ENCODE results near the gene DCT. TPM values are rescaled to one million over a fixed set of nuclear protein-coding genes. Genes with fewer than 3 reads are reported as not detected.
"Not testable (repeated sequence)": the region's sequence is repeated elsewhere in the genome, so short reads cannot be mapped to it uniquely, and the experiment has no call there.

DCT gene
- total RNA-seq (1 to 10 TPM in 1 of 2 donors, under 1 TPM in 1; 0.25 to 1.1 TPM), polyA plus RNA-seq (under 1 TPM; 0.02 to 0.12 TPM)
- long read RNA-seq, donor 1 = 0 reads
- long read RNA-seq, donor 2 = 0 reads
- long read RNA-seq, donor 3 = 0 reads
- long read RNA-seq, donor 4 = 0 reads
- long read RNA-seq, donor 5 = 0 reads

DNA sequence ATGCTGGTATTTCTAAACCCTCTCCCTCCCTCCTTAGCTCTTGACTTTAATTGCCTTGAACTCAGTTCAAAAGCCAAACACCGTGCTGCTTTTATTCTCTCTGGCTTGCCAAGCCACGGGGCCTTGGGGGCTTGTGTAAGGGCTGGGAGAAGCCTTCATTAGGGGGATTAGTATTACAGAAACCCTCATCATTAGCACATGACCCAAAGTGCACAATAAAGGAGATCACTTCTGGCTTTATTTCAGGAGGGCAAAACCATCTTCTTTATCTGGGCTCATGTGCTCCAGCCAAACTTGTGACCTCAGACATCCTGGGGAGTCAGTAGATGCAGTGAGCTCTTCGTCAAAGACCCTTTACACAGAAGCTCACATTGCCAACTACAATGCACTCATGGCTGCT, at the start of gene DCT:
DCT (minus strand) TSS at position 67 of the 400 bp plus-strand sequence. CDS start 427 bp downstream, outside the sequence.
- TF ChIP-seq, protein P1, sequence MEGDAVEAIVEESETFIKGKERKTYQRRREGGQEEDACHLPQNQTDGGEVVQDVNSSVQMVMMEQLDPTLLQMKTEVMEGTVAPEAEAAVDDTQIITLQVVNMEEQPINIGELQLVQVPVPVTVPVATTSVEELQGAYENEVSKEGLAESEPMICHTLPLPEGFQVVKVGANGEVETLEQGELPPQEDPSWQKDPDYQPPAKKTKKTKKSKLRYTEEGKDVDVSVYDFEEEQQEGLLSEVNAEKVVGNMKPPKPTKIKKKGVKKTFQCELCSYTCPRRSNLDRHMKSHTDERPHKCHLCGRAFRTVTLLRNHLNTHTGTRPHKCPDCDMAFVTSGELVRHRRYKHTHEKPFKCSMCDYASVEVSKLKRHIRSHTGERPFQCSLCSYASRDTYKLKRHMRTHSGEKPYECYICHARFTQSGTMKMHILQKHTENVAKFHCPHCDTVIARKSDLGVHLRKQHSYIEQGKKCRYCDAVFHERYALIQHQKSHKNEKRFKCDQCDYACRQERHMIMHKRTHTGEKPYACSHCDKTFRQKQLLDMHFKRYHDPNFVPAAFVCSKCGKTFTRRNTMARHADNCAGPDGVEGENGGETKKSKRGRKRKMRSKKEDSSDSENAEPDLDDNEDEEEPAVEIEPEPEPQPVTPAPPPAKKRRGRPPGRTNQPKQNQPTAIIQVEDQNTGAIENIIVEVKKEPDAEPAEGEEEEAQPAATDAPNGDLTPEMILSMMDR (IDR thresholded peaks at IDR 0.05; ENCODE audit: control extremely low read depth, extremely low read depth) = no peak
- DNase-seq (no peak), ATAC-seq (ENCODE audit: insufficient read depth, low FRiP score) (no peak)
- H3K4me1 ChIP-seq (ENCODE audit: control insufficient read depth in 5 of 5, insufficient read depth in 5 of 5, low read length in 5 of 5) = no peaks in the 10 kb centered on the region
- H3K27ac ChIP-seq (ENCODE audit: low read depth in 1 of 2, low read length in 1 of 2) = no peak within 1 kb of the TSS
- WGBS, 2 donors = 46 to 58% methylated on average over 3 of the region's 3 CpGs
- no peaks in the 10 kb centered on the region for H3K9me3 ChIP-seq (ENCODE audit: control insufficient read depth in 4 of 4, insufficient read depth in 3 of 4, low read length in 3 of 4)
- H3K27me3 ChIP-seq (ENCODE audit: control insufficient read depth in 3 of 3, insufficient read depth in 3 of 3, low read length in 2 of 3) = no peaks in the 10 kb centered on the region
- H3K4me3 ChIP-seq = no peak within 1 kb of the TSS
- H3K36me3 ChIP-seq (ENCODE audit: control insufficient read depth in 4 of 4, insufficient read depth in 4 of 4, low read length in 4 of 4) = no peaks in the 10 kb centered on the region
- H3K9ac ChIP-seq (ENCODE audit: insufficient read depth in 1 of 2, low read length in 2 of 2) = no peak within 1 kb of the TSS

DNA sequence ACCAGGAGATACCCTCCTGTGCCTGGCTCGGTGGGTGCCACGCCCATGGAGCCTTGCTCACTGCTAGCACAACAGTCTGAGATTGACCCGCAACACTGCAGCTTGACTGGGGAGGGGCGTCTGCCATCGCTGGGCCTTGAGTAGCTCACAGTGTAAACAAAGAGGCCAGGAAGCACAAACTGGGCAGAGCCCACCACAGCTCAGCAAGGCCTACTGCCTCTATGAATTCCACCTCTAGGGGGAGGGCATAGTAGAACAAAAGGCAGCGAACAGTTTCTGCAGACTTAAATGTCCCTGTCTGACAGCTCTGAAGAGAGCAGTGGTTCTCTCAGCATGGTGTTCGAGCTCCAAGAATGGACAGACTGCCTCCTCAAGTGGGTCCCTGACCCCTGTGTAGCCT, 47.5 kb upstream of the DCT start:
- not testable (repeated sequence) for H3K27me3 ChIP-seq (ENCODE audit: control insufficient read depth in 3 of 3, insufficient read depth in 3 of 3, low read length in 2 of 3); DNase-seq; H3K27ac ChIP-seq (ENCODE audit: low read depth in 1 of 2, low read length in 1 of 2); ATAC-seq (ENCODE audit: insufficient read depth, low FRiP score); H3K9ac ChIP-seq (ENCODE audit: insufficient read depth in 1 of 2, low read length in 2 of 2); H3K9me3 ChIP-seq (ENCODE audit: control insufficient read depth in 4 of 4, insufficient read depth in 3 of 4, low read length in 3 of 4); H3K36me3 ChIP-seq (ENCODE audit: control insufficient read depth in 4 of 4, insufficient read depth in 4 of 4, low read length in 4 of 4); H3K4me1 ChIP-seq (ENCODE audit: control insufficient read depth in 5 of 5, insufficient read depth in 5 of 5, low read length in 5 of 5); H3K4me3 ChIP-seq
- 57 to 59% methylated on average over 7 of the region's 7 CpGs for WGBS, 2 donors

DNA sequence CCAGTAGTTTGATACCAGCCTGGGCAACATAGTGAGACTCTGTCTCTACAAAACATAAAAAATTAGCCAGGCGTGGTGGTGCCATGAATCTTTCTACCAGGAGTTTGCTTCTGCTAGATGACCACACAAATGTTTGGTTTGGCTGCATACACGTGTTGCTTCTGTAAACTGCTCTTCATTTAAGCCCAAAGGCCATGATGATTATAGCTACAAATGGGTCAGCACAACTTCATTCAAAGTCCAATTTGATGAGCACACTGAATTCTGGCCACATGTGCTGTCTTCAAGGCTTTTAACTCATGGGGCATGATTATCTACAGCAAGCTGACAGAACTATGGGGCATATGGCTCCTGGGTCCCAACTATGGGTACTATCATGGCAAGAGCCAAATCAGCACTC, 46.3 kb upstream of the DCT start:
- TF ChIP-seq, protein P1 (IDR thresholded peaks at IDR 0.05; ENCODE audit: control extremely low read depth, extremely low read depth) = no peak
- Histone ChIP-seq H3K4me1 (ENCODE audit: control insufficient read depth in 5 of 5, insufficient read depth in 5 of 5, low read length in 5 of 5) (no peaks in the 10 kb centered on the region), H3K36me3 (ENCODE audit: control insufficient read depth in 4 of 4, insufficient read depth in 4 of 4, low read length in 4 of 4) (no peaks in the 10 kb centered on the region), H3K27ac (ENCODE audit: low read depth in 1 of 2, low read length in 1 of 2) (no peak overlapping the region), H3K9ac (ENCODE audit: insufficient read depth in 1 of 2, low read length in 2 of 2) (no peak overlapping the region), H3K4me3 (no peak overlapping the region), H3K27me3 (ENCODE audit: control insufficient read depth in 3 of 3, insufficient read depth in 3 of 3, low read length in 2 of 3) (no peaks in the 10 kb centered on the region), H3K9me3 (ENCODE audit: control insufficient read depth in 4 of 4, insufficient read depth in 3 of 4, low read length in 3 of 4) (no peaks in the 10 kb centered on the region)
- no peak for ATAC-seq (ENCODE audit: insufficient read depth, low FRiP score)
- WGBS, 2 donors = 91 to 95% methylated on average over 2 of the region's 2 CpGs
- no peak for DNase-seq

DNA sequence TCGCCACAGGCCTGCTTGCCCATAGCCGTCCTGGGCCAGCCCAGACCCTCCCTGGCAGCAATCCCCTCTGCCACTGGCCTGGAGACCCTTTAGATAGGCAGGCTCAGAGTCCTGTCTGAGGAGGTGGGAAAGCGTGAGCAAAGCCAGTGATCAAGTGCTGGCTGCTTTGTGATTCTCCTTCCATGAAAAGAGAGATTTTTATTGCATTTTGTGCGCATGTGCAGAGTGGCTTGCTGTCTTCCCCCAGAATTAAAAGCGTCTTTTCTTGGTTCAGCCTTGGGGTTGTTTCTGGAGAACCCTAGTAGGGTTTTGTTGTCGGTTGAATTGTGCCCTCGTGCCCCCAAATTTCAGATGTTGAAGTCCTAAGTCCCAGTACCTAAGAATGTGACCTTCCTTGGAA, 44.9 kb upstream of the DCT start:
- Histone ChIP-seq H3K9ac (ENCODE audit: insufficient read depth in 1 of 2, low read length in 2 of 2) (no peak overlapping the region), H3K4me3 (no peak overlapping the region), H3K36me3 (ENCODE audit: control insufficient read depth in 4 of 4, insufficient read depth in 4 of 4, low read length in 4 of 4) (no peaks in the 10 kb centered on the region), H3K27ac (ENCODE audit: low read depth in 1 of 2, low read length in 1 of 2) (no peak overlapping the region), H3K27me3 (ENCODE audit: control insufficient read depth in 3 of 3, insufficient read depth in 3 of 3, low read length in 2 of 3) (no peaks in the 10 kb centered on the region), H3K9me3 (ENCODE audit: control insufficient read depth in 4 of 4, insufficient read depth in 3 of 4, low read length in 3 of 4) (no peaks in the 10 kb centered on the region), H3K4me1 (ENCODE audit: control insufficient read depth in 5 of 5, insufficient read depth in 5 of 5, low read length in 5 of 5) (no peaks in the 10 kb centered on the region)
- DNase-seq (no peak), ATAC-seq (ENCODE audit: insufficient read depth, low FRiP score) (no peak)
- 82 to 84% methylated on average over 7 of the region's 7 CpGs for WGBS, 2 donors
- TF ChIP-seq, protein P1 (IDR thresholded peaks at IDR 0.05; ENCODE audit: control extremely low read depth, extremely low read depth) = no peak

Measured in lung (tissue), 16 donors.